ENCODE data around the gene NOP10.
A peak's percentile ranks its signal among the peaks of the same experiment; 100 is the strongest.
"Not testable (repeated sequence)": the region's sequence is repeated elsewhere in the genome, so short reads cannot be mapped to it uniquely, and the experiment has no call there.

The NOP10 gene

DNA sequence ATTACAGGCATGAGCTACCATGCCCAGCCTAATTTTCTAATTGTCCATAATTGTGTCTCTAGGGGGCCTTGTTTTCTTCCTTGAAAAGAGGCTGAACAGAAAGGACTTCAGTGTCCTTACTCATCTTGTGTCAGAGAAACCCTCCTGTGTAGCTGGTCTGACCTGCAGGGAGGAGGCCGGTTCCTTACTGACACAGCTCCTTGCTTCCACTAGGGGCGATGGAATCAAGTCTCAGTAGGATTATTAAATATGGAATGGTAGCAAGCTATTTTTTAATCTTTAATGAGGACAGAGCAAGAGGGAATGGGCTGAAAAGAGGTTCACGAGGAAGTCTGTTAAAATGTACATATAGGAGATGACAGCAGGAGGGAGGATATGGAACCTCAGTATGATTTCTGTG lies 15.4 kb upstream of the NOP10 start:
- no peak for DNase-seq

GRCh38 chr15:34357653-34358052 lies 14.7 kb upstream of the NOP10 start:
- DNase-seq = no peak

DNA sequence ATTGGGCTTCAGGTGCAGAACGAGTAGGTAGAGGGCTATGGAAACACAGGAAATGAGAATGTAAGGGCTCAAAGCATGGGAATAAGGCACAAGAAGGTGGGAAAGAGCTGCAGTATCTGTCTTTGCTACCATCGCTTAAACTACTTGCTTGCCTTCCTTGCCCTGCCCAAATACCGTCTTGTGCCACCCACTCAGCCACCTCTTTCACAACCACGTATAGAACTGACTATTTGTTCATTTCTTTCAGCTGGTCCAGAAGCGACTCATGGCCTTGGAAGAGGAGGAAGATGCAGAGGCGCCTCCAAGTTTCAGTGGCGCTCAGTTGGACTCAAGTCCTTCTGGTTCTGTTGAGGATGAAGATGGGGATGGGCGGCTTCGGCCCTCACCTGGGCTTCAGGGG lies 12.3 kb upstream of the NOP10 start:
- no peak for DNase-seq

GRCh38 chr15:34354286-34354685 lies 11.3 kb upstream of the NOP10 start:
- DNase-seq = no peak

- DNase-seq = no peak
Observed at GRCh38 chr15:34353627-34354026, 10.7 kb upstream of the NOP10 start.

- DNase-seq = not testable (repeated sequence)
Observed at GRCh38 chr15:34352996-34353395, 10.1 kb upstream of the NOP10 start.

DNA sequence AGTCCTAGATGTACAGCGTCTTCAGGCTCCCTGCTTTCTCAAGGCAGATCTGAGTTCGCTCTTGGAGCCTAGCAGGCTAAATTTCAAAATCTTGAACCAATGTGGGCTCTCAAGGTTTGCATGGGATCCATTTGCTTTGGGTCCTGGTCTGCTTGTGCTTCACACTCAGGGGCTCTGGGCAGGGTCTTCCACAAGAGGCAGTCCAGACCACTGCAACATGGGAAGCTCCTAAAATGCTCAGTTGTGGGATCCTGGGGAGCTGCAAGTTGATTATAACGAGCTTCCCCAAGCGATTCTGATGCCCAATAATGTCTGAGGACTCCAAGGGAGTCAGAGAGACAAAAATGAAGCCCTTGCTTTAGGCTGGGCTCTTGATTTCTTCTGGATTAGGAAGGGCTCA lies 6.8 kb upstream of the NOP10 start:
- no peak for DNase-seq

- no peak for DNase-seq
Observed at GRCh38 chr15:34348735-34349300, 5.9 kb upstream of the NOP10 start.

- no peak for DNase-seq
Observed at GRCh38 chr15:34347951-34348638, 5.2 kb upstream of the NOP10 start.

DNA sequence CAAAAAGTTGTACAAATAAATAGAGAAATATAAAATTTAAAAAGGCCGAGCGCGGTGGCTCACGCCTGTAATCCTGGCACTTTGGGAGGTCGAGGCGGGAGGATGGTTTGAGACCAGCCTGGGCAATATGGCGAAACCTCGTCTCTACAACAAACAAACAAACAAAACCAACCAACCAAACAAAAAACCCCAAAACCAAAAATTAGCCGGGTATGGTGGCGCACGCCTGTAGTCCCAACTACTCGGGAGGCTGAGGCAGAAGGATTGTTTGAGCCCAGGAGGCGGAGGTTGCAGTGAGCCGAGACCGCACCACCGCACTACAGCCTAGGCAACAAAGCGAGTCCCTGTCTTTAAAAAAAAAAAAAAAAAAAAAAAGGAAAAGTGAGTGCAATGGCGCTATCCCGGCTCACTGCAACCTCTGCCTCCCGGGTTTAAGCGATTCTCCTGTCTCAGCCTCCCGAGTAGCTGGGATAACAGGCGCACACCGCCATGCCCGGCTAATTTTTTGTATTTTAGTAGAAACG lies 661 bp downstream of the NOP10 start:
- DNase-seq = not testable (repeated sequence)

DNA sequence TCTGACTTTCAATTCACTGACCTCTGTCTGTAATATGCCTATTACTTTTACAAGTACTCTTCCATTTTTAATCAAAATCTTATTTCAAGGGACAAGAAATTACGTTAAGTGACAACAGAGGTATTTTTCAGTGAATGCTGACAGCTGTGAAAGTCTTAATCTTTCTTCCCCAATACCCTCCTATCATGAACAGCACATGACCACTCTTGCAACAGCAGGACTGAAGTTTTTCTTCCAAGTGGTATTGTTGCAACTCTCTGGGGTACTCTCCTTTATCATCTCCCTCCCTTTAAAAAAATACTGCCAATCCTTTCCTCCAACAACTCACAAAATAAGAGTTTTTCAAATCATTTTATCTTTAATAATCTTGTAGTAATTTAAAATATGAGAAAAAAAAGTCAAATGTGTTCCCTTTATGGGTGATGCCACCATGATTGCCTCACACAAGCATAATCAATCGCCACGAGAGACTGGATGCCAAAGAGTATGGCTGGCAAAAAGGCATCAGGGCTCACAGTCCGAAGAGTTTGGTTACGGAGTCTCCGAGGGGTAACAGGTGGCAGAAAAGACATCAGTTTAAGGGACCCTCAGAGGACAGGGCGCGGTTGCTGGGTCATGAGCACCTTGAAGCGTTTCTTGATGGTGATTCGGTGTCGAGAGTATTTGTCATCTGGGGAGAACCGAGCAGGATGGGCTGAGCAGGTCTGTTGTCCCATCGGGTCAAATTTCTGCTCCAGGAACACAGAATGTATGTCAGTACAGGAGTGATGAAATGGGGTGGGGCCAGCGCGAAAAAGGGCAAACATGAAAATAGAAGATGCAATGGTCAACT lies 1.3 kb downstream of the NOP10 start:
- DNase-seq = no peak

- no peak for DNase-seq
Observed at GRCh38 chr15:34339946-34340345, 3.0 kb downstream of the NOP10 start.

- no peak for DNase-seq
Observed at GRCh38 chr15:34338347-34338746, 4.6 kb downstream of the NOP10 start.

DNA sequence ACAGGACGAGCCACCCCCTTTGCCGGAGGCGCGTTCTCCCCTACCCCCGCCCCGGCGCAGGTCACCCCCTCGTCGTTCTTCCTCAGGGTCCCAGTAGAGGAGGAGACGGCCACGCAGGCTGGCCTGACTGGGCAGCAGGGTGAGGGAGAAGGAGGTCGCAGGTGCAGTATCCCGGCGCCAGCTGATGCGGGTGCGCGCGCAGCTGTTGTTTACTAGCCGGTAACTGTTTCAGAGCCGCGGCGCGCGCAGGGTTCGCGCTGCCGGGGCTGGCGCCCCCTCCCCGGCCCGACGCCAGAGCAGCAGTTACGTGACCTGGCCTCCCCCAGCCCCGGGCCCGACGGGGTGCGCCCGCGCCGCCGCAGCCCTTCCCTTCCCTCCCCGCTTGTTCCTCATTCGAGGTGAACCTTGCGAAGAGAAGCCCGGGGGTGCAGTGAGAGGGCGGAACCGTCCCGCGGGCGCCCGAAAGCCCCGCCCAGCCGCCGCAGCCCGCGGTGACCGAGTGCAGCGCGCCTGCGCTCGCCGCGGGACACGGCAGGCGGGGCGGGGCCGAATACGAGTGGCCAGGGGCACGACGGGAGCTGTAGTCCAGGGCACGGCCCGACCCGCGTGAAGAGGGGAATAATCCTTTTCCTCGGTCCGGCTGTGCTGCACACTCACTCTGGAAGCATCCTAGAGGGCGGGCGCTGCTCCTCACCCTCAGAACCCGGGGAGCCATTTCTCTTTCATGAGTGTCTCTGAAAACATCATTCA lies 5.2 kb downstream of the NOP10 start, which contains the start of gene SLC12A6:
TSS of gene SLC12A6 (minus strand) at position 225 of the 750 bp plus-strand sequence. CDS start 1,101 bp downstream, outside the sequence.
- peak; percentile 94 for DNase-seq

- DNase-seq = peak; percentile 63
Observed at GRCh38 chr15:34336991-34337556, 5.9 kb downstream of the NOP10 start.

DNA sequence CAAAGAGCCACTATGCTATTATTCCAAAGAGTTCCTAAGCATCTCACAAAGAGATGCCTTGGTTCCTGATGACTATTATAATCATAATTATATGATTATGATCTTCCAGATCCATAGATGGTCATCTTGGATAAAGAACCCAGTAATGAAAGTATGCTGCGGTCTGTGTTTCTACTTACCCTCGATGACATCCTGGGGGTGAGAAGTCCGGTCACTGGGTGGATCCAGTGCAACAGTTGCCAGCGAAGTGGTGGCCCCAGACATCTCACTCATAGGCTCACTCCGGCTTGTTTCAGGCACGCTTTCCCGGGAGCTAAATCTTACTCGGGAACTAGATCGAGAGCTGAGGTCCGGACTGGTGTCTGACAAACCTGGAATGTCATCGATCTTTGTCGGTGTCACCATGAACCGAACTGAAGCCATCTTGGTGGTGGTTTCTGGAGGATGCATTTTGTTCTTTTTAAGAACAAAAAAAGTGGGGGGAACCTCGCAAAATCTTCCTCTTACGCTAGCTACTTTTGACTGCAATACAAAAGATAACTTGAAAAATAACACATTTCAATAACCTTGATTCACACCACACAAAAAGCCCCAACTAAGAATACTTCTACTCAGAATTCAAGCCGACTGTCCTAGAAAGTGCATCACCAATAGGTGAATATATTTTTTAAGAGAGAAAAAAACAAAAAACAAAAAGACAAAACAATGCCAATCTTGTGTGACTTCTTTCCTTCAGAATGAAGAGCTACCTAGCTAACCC lies 6.5 kb downstream of the NOP10 start:
- no peak for DNase-seq

- DNase-seq = no peak
Observed at GRCh38 chr15:34335176-34336032, 7.5 kb downstream of the NOP10 start.

DNA sequence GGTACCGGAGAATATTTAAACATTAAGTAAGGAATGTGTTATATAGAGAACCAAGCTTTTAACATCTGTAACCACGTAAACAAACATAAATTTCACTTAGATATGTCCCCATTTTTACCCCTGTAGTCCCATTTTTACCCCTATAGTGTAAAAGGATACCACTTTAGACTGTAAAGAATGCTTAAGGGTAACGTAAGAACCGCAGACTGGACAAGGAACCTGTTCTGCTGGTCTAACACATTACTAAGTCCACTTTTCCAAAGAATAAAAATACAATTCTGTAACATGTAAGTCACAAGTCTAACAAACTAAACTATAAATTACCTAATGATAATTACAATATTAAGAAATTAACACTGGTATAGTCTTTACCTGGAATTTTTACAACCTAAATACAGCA lies 8.3 kb downstream of the NOP10 start:
- DNase-seq = no peak

DNA sequence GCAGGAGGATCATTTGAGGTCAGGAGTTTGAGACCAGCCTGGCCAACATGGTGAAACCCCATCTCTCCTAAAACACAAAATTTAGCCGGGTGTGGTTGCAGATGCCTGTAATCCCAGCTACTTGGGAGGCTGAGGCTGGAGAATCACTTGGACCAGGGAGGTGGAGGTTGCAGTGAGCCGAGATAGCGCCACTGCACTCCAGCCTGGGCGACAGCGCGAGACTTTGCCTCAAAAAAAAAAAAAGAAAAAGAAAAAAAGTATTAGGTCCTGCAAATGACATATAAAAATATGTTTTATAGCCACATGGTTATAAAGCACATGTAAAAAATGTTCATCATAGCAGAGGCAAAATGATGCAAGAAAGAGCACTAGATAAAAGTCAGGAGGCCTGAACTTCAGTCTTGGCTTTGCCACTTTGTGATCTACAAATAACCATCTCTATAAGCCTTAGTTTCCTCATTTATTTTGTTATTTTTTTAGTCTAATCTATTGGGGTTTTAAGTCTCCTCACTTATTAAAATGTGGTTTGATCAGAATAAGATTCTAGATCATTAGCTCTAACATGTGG lies 10.3 kb downstream of the NOP10 start:
- no peak for DNase-seq

DNA sequence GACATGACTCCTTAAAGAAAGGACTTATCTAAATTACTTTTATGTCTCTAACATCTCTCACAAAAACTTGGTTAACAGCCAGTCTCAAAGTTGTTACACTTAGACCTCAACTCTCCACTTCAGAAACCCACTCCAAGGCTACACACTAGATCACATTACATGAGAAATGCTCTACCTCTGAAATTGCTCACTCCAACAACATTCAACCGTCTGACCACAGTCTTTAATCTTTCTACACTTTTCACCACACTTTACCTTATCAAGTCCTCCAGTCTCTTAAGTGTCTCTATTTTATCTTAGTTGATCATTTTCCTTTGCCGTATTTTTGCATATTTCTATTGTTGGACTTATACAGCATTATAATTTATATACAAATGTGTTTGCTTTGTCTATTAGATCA lies 11.1 kb downstream of the NOP10 start:
- DNase-seq = no peak
